SK-N-MC (cell line): ENCODE data around the gene MAP3K7CL.

Experiments
- DNase-seq: peaks from one replicate; pipeline ENCODE4 v3.0.0-alpha.2; 2011; ENCODE audit warnings: low read depth, low spot score
- H3K27ac ChIP-seq: fragments of 200-600 bp; sonication (generic); 2 replicates; pipeline ENCODE4 v1.5.1; 2016; ENCODE audit warnings: mixed run types
- H3K36me3 ChIP-seq: fragments of 200-600 bp; sonication (generic); 2 replicates; pipeline ENCODE4 v1.6.1; 2017; ENCODE audit warnings: antibody characterized with exemption, low read length, mixed read lengths; ENCODE audit not compliant: insufficient read depth
- H3K4me3 ChIP-seq: fragments of 200-600 bp; sonication (generic); 2 replicates; pipeline ENCODE4 v1.5.1; 2016
- H3K9ac ChIP-seq: fragments of 200-600 bp; sonication (generic); 2 replicates; pipeline ENCODE4 v1.8.0; 2017; ENCODE audit warnings: mixed run types, mixed read lengths; ENCODE audit not compliant: insufficient read length
- H3K9me3 ChIP-seq: fragments of 200-600 bp; sonication (generic); 2 replicates; pipeline ENCODE4 v1.6.1; 2017; ENCODE audit warnings: low read depth, mild to moderate bottlenecking, antibody characterized with exemption, low read length, moderate library complexity, mixed read lengths
- EZH2 ChIP-seq: fragments of 200-600 bp; sonication (generic); IDR thresholded peaks from one replicate; pipeline ENCODE4 v1.6.1; 2017; ENCODE audit warnings: antibody characterized with exemption
- FOXP2 ChIP-seq: optimal IDR thresholded peaks from 2 replicates; pipeline ENCODE3; 2011; ENCODE audit warnings: mild to moderate bottlenecking, moderate library complexity; ENCODE audit not compliant: insufficient read depth; ENCODE audit errors: extremely low read length, control extremely low read depth
- POLR2AphosphoS5 ChIP-seq: IDR thresholded peaks from 2 replicates; pipeline ENCODE4 v1.6.1; 2012; ENCODE audit warnings: mild to moderate bottlenecking, low read depth, low read length, borderline replicate concordance

Gene MAP3K7CL

GRCh38 chr21:29178926-29179325 lies 48.5 kb downstream of the MAP3K7CL start:
- no peak overlapping the region for H3K4me3 ChIP-seq
- no peaks in the 10 kb centered on the region for H3K9me3 ChIP-seq
- no peak overlapping the region for H3K9ac ChIP-seq
- H3K27ac ChIP-seq, result no peak overlapping the region
- DNase-seq, result no peak
- no peaks in the 10 kb centered on the region for H3K36me3 ChIP-seq
- TF ChIP-seq POLR2AphosphoS5 (no peak), FOXP2 (no peak), EZH2 (no peak)

DNA sequence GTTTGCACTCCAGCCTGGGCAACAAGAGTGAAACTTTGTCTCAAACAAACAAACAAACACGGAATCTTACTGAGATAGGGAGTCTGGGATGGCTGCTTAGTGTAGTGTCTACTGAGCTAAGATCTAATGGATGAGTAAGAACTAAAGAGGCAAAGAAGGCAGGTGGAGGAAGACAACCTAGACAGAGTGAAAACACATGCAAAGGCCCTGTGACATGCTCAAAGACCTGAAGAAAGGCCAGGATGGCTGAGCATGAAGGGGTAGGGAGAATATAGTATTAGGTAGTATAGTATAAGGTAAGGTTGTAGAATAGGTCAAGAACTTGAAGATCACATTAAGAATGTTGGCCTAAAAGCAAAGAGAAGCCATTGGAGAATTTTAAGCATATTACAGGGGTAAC lies 49.1 kb downstream of the MAP3K7CL start:
- no peak for DNase-seq
- no peak for TF ChIP-seq FOXP2
- TF ChIP-seq POLR2AphosphoS5, result no peak
- no peak for TF ChIP-seq EZH2
- no peaks in the 10 kb centered on the region for H3K9me3 ChIP-seq
- no peaks in the 10 kb centered on the region for H3K36me3 ChIP-seq
- H3K4me3 ChIP-seq, result no peak overlapping the region
- no peak overlapping the region for H3K27ac ChIP-seq
- H3K9ac ChIP-seq, result no peak overlapping the region

GRCh38 chr21:29181799-29182470 lies 51.5 kb downstream of the MAP3K7CL start:
- no peak overlapping the region for H3K9ac ChIP-seq
- H3K36me3 ChIP-seq, result no peaks in the 10 kb centered on the region
- no peaks in the 10 kb centered on the region for H3K9me3 ChIP-seq
- no peak overlapping the region for H3K4me3 ChIP-seq
- no peak overlapping the region for H3K27ac ChIP-seq
- TF ChIP-seq POLR2AphosphoS5, result no peak
- TF ChIP-seq FOXP2, result no peak
- no peak for TF ChIP-seq EZH2
- no peak for DNase-seq

DNA sequence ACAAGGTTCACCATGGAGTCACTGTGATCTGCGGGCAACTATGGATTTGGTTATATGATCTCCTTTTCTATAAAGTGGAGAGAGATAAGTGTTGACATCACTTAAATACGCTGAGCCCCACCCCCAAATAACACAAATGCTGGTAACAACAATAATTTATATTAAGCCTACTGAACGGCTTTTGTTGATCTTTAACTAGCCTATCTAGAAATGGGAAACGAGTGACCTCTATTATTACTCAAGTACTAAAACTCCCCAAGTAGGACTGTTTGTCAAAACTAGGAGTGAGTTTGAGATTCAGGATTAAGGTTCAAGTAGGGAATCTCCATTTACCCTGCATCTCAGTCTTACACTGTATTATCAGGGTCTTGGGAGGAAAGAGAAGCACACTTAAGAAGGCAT lies 52.2 kb downstream of the MAP3K7CL start:
- TF ChIP-seq POLR2AphosphoS5 (no peak), FOXP2 (no peak), EZH2 (no peak)
- Histone ChIP-seq H3K4me3 (no peak overlapping the region), H3K9ac (no peak overlapping the region), H3K36me3 (no peaks in the 10 kb centered on the region), H3K9me3 (no peaks in the 10 kb centered on the region), H3K27ac (no peak overlapping the region)
- DNase-seq, result no peak

GRCh38 chr21:29184037-29184436 lies 53.6 kb downstream of the MAP3K7CL start:
- no peak for DNase-seq
- Histone ChIP-seq H3K9me3 (no peaks in the 10 kb centered on the region), H3K27ac (no peak overlapping the region), H3K4me3 (no peak overlapping the region), H3K36me3 (no peaks in the 10 kb centered on the region), H3K9ac (no peak overlapping the region)
- no peak for TF ChIP-seq EZH2
- no peak for TF ChIP-seq POLR2AphosphoS5

- H3K27ac ChIP-seq, result no peak overlapping the region
- TF ChIP-seq POLR2AphosphoS5, result no peak
- TF ChIP-seq FOXP2, result no peak
- TF ChIP-seq EZH2, result no peak
- no peak overlapping the region for H3K9ac ChIP-seq
- no peaks in the 10 kb centered on the region for H3K36me3 ChIP-seq
- no peak for DNase-seq
- H3K4me3 ChIP-seq, result no peak overlapping the region
- H3K9me3 ChIP-seq, result no peaks in the 10 kb centered on the region
Measured at GRCh38 chr21:29185172-29185571, 54.7 kb downstream of the MAP3K7CL start.

- Histone ChIP-seq H3K27ac (no peak overlapping the region), H3K9me3 (no peaks in the 10 kb centered on the region), H3K36me3 (no peaks in the 10 kb centered on the region), H3K9ac (no peak overlapping the region), H3K4me3 (no peak overlapping the region)
- no peak for TF ChIP-seq EZH2
- TF ChIP-seq POLR2AphosphoS5, result no peak
- TF ChIP-seq FOXP2, result no peak
- DNase-seq, result no peak
Measured at GRCh38 chr21:29185633-29186032, 55.2 kb downstream of the MAP3K7CL start.

GRCh38 chr21:29186246-29186645 lies 55.8 kb downstream of the MAP3K7CL start:
- DNase-seq, result no peak
- no peak overlapping the region for H3K4me3 ChIP-seq
- H3K9me3 ChIP-seq, result no peaks in the 10 kb centered on the region
- no peak overlapping the region for H3K9ac ChIP-seq
- TF ChIP-seq EZH2, result no peak
- no peak overlapping the region for H3K27ac ChIP-seq
- H3K36me3 ChIP-seq, result no peaks in the 10 kb centered on the region

- no peaks in the 10 kb centered on the region for H3K36me3 ChIP-seq
- no peak for DNase-seq
- TF ChIP-seq EZH2, result no peak
- TF ChIP-seq POLR2AphosphoS5, result no peak
- TF ChIP-seq FOXP2, result no peak
- no peak overlapping the region for H3K9ac ChIP-seq
- no peak overlapping the region for H3K27ac ChIP-seq
- H3K9me3 ChIP-seq, result no peaks in the 10 kb centered on the region
- no peak overlapping the region for H3K4me3 ChIP-seq
Measured at GRCh38 chr21:29187944-29188343, 57.5 kb downstream of the MAP3K7CL start.
